HG03354 (cell line): ENCODE results near the gene NUCB1.

ENCODE experiments used
- ATAC-seq: cut with Tn5 transposase; IDR thresholded peaks from one replicate; pipeline ENCODE4 v1.9.1; 2021; ENCODE audit warnings: mild to moderate bottlenecking; ENCODE audit not compliant: unreplicated experiment, poor library complexity, severe bottlenecking

The NUCB1 gene

GRCh38 chr19:48955308-48955958 lies 55.3 kb downstream of the NUCB1 start:
- ATAC-seq: no peak

- no peak for ATAC-seq
Observed at GRCh38 chr19:48958006-48958405, 57.9 kb downstream of the NUCB1 start.

GRCh38 chr19:48959341-48960239 lies 59.5 kb downstream of the NUCB1 start:
- no peak for ATAC-seq

- no peak for ATAC-seq
Observed at GRCh38 chr19:48961051-48961649, 61.0 kb downstream of the NUCB1 start.

GRCh38 chr19:48961673-48962028 lies 61.5 kb downstream of the NUCB1 start:
- no peak for ATAC-seq

- ATAC-seq: peak; percentile 31
Observed at GRCh38 chr19:48962029-48962848, 62.1 kb downstream of the NUCB1 start.

GRCh38 chr19:48962849-48963165 lies 62.7 kb downstream of the NUCB1 start:
- ATAC-seq: no peak

GRCh38 chr19:48963371-48964204 lies 63.5 kb downstream of the NUCB1 start:
- ATAC-seq: peak; percentile 28

GRCh38 chr19:48964205-48965039 lies 64.3 kb downstream of the NUCB1 start:
- ATAC-seq: no peak

- ATAC-seq: peak; percentile 62
Observed at GRCh38 chr19:48965040-48965805, 65.1 kb downstream of the NUCB1 start, which contains the start of gene FTL. TSS of gene FTL (plus strand) at chr19:48965309. CDS start at chr19:48965508, 199 bp downstream.

GRCh38 chr19:48965806-48966540 lies 65.9 kb downstream of the NUCB1 start:
- ATAC-seq: peak; percentile 30

GRCh38 chr19:48966541-48967345 lies 66.6 kb downstream of the NUCB1 start:
- no peak for ATAC-seq

GRCh38 chr19:48967346-48968178 lies 67.5 kb downstream of the NUCB1 start:
- ATAC-seq: no peak

- no peak for ATAC-seq
Observed at GRCh38 chr19:48968179-48968661, 68.1 kb downstream of the NUCB1 start.

GRCh38 chr19:48968813-48969218 lies 68.7 kb downstream of the NUCB1 start:
- ATAC-seq: no peak
